ENCODE measurements around the gene ZNF776.
"Not testable (repeated sequence)": the region's sequence is repeated elsewhere in the genome, so short reads cannot be mapped to it uniquely, and the experiment has no call there.

DNA sequence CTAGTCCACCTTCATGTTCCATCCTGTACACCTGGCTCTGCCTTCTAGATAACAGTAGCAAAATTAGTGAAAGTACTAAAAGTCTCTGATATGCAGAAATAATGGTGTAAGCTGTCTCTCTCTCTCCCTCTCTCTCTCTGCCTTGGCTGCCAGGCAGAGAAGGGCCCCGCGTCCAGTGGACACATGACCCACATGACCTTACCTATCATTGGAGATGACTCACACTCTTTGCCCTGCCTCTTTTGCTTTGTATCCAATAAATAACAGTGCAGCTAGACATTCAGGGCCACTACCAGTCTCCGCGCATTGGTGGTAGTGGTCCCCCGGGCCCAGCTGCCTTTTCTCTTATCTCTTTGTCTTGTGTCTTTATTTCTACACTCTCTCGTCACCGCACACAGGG lies 7.8 kb upstream of the ZNF776 start:
- TF ChIP-seq, protein P1, sequence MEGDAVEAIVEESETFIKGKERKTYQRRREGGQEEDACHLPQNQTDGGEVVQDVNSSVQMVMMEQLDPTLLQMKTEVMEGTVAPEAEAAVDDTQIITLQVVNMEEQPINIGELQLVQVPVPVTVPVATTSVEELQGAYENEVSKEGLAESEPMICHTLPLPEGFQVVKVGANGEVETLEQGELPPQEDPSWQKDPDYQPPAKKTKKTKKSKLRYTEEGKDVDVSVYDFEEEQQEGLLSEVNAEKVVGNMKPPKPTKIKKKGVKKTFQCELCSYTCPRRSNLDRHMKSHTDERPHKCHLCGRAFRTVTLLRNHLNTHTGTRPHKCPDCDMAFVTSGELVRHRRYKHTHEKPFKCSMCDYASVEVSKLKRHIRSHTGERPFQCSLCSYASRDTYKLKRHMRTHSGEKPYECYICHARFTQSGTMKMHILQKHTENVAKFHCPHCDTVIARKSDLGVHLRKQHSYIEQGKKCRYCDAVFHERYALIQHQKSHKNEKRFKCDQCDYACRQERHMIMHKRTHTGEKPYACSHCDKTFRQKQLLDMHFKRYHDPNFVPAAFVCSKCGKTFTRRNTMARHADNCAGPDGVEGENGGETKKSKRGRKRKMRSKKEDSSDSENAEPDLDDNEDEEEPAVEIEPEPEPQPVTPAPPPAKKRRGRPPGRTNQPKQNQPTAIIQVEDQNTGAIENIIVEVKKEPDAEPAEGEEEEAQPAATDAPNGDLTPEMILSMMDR (IDR thresholded peaks at IDR 0.05; ENCODE audit: low read depth, low read length, poor library complexity, severe bottlenecking) = not testable (repeated sequence)
- TF ChIP-seq EZH2phosphoT487 (IDR thresholded peaks at IDR 0.05; ENCODE audit: borderline replicate concordance, low read length) = not testable (repeated sequence)

Measured in DOHH2 (cell line).